Measurements from ENCODE around the gene KDM7A.

DNA sequence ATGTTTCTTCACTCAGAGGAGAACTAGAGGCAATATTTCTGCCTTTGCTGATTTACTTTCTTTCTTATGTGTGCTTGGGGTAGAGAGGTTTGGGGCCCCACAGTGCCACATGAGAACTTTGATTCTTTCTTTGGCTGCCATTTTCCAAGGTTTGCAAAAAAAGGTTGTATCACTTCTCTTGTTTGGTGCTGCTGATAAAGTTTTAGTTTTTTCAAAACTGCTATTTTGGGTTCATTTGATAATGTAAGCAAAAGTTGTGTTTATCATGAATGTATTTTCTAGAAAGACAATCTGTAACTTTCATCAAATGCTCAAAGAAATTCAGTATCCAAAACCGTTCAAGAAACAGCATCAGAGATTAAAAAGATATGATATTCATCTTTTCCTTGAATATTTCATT lies 83.4 kb downstream of the KDM7A start:
- TF ChIP-seq POLR2A (IDR thresholded peaks at IDR 0.05), result no peak
- TF ChIP-seq, protein P1, sequence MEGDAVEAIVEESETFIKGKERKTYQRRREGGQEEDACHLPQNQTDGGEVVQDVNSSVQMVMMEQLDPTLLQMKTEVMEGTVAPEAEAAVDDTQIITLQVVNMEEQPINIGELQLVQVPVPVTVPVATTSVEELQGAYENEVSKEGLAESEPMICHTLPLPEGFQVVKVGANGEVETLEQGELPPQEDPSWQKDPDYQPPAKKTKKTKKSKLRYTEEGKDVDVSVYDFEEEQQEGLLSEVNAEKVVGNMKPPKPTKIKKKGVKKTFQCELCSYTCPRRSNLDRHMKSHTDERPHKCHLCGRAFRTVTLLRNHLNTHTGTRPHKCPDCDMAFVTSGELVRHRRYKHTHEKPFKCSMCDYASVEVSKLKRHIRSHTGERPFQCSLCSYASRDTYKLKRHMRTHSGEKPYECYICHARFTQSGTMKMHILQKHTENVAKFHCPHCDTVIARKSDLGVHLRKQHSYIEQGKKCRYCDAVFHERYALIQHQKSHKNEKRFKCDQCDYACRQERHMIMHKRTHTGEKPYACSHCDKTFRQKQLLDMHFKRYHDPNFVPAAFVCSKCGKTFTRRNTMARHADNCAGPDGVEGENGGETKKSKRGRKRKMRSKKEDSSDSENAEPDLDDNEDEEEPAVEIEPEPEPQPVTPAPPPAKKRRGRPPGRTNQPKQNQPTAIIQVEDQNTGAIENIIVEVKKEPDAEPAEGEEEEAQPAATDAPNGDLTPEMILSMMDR (IDR thresholded peaks at IDR 0.05), result no peak
